ENCODE results near the gene CBR1. TPM values are rescaled to one million over a fixed set of nuclear protein-coding genes. Genes with fewer than 3 reads are reported as not detected.

The CBR1 gene
- total and polyA plus RNA-seq, 2 experiments from 2014 or later = 45.1 to 60.8 TPM

GRCh38 chr21:36041910-36042309, 27.9 kb upstream of the CBR1 start:
- Histone ChIP-seq H3K9me3 (ENCODE audit: low read depth) (no peaks in the 10 kb centered on the region), H3K27me3 (no peaks in the 10 kb centered on the region), H3K4me1 (ENCODE audit: low read depth) (peaks cover 4% of the 10 kb centered on the region), H3K36me3 (peaks cover 44% of the 10 kb centered on the region), H3K27ac (no peak overlapping the region), H3K4me3 (no peak overlapping the region)
- DNase-seq (ENCODE audit: low read depth in 1 of 2, low spot score in 1 of 2) = no peak
- no peak for TF ChIP-seq CTCF (IDR thresholded peaks at IDR 0.05; ENCODE audit: low read depth, low read length)

GRCh38 chr21:36044056-36044455, 25.8 kb upstream of the CBR1 start:
- Histone ChIP-seq H3K9me3 (ENCODE audit: low read depth) (no peaks in the 10 kb centered on the region), H3K27ac (no peak overlapping the region), H3K27me3 (no peaks in the 10 kb centered on the region), H3K36me3 (peaks cover 43% of the 10 kb centered on the region), H3K4me1 (ENCODE audit: low read depth) (peaks cover 4% of the 10 kb centered on the region), H3K4me3 (no peak overlapping the region)
- DNase-seq (ENCODE audit: low read depth in 1 of 2, low spot score in 1 of 2) = no peak
- TF ChIP-seq CTCF (IDR thresholded peaks at IDR 0.05; ENCODE audit: low read depth, low read length) = no peak

DNA sequence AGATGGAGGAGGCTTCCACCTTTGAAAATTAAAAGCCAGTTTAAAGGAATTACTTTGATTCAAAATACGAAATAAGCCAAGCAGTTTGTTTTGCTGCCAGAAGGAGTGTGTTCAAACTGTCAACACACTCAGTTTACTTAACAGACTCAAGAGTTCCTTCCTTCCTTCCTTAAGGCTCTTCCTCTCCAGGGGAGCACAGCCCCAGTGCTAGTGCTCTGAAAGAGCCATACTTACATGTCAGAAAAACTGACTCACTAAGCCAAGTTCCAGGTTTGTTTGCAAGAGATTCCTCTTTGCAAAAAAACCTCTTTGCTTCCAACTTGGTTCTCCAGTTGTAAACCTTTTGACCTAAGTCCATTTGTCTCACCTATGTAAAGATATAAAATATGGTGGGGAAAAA, 23.8 kb upstream of the CBR1 start:
- no peaks in the 10 kb centered on the region for H3K4me1 ChIP-seq (ENCODE audit: low read depth)
- H3K27ac ChIP-seq = no peak overlapping the region
- no peaks in the 10 kb centered on the region for H3K27me3 ChIP-seq
- H3K36me3 ChIP-seq = peaks cover 46% of the 10 kb centered on the region
- DNase-seq (ENCODE audit: low read depth in 1 of 2, low spot score in 1 of 2) = no peak
- no peak for TF ChIP-seq CTCF (IDR thresholded peaks at IDR 0.05; ENCODE audit: low read depth, low read length)
- H3K9me3 ChIP-seq (ENCODE audit: low read depth) = no peaks in the 10 kb centered on the region
- no peak overlapping the region for H3K4me3 ChIP-seq

DNA sequence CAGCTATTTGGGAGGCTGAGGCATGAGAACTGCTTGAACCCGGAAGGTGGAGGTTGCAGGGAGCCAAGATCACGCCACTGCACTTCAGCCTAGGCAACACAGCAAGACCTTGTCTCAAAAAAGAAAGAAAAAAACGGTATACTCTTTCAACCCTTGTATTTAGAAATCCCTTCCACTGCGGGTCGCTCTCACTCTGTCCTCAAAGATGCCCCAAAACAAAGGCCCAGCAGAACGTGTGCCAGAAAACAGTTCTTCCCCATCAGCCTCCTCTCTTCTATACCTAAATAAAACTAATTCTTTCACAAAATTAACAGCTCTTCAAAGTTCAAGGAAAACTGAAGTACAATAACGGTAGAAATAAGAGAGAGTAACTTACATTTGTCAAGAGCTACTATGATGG, 22.7 kb upstream of the CBR1 start:
- Histone ChIP-seq H3K9me3 (ENCODE audit: low read depth) (no peaks in the 10 kb centered on the region), H3K4me3 (no peak overlapping the region), H3K27ac (no peak overlapping the region), H3K27me3 (no peaks in the 10 kb centered on the region), H3K36me3 (peaks cover 50% of the 10 kb centered on the region), H3K4me1 (ENCODE audit: low read depth) (no peaks in the 10 kb centered on the region)
- TF ChIP-seq CTCF (IDR thresholded peaks at IDR 0.05; ENCODE audit: low read depth, low read length) = no peak
- no peak for DNase-seq (ENCODE audit: low read depth in 1 of 2, low spot score in 1 of 2)

DNA sequence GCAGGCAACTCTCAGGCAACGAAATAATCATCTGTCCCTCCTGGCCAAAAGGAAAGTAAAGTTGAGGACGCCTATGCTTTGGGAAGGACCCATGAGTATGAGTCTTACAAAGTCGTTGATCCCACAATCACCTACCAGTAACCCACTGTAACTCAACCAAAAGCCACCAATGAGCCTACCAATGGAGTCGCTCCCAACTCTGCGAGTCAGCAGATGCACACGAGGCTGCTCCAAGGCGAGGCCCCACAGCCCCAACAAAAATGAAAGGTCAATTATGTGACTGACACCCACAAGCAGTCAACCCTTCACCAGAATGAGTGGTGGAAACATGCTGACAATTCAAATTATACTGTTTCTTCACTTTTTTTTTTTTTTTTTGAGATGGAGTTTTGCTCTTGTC, 21.5 kb upstream of the CBR1 start:
- Histone ChIP-seq H3K9me3 (ENCODE audit: low read depth) (no peaks in the 10 kb centered on the region), H3K27me3 (no peaks in the 10 kb centered on the region), H3K4me3 (no peak overlapping the region), H3K36me3 (peaks cover 40% of the 10 kb centered on the region), H3K27ac (no peak overlapping the region), H3K4me1 (ENCODE audit: low read depth) (no peaks in the 10 kb centered on the region)
- TF ChIP-seq CTCF (IDR thresholded peaks at IDR 0.05; ENCODE audit: low read depth, low read length) = no peak
- DNase-seq (ENCODE audit: low read depth in 1 of 2, low spot score in 1 of 2) = no peak
